Bronchus fibroblast of lung (primary cell): ENCODE results near the gene MAP2K4. TPM values are rescaled to one million over a fixed set of nuclear protein-coding genes. Genes with fewer than 3 reads are reported as not detected.

ENCODE experiments used
- total RNA-seq: library from RNA; depleted of rRNA; stranded (reverse); fragments of >200 nt; gene quantifications from 2 replicates; pipeline ENCODE4 v1.2.3, GENCODE V29; 2015

The MAP2K4 gene
- 17.5 TPM in 2 replicates for total RNA-seq

DNA sequence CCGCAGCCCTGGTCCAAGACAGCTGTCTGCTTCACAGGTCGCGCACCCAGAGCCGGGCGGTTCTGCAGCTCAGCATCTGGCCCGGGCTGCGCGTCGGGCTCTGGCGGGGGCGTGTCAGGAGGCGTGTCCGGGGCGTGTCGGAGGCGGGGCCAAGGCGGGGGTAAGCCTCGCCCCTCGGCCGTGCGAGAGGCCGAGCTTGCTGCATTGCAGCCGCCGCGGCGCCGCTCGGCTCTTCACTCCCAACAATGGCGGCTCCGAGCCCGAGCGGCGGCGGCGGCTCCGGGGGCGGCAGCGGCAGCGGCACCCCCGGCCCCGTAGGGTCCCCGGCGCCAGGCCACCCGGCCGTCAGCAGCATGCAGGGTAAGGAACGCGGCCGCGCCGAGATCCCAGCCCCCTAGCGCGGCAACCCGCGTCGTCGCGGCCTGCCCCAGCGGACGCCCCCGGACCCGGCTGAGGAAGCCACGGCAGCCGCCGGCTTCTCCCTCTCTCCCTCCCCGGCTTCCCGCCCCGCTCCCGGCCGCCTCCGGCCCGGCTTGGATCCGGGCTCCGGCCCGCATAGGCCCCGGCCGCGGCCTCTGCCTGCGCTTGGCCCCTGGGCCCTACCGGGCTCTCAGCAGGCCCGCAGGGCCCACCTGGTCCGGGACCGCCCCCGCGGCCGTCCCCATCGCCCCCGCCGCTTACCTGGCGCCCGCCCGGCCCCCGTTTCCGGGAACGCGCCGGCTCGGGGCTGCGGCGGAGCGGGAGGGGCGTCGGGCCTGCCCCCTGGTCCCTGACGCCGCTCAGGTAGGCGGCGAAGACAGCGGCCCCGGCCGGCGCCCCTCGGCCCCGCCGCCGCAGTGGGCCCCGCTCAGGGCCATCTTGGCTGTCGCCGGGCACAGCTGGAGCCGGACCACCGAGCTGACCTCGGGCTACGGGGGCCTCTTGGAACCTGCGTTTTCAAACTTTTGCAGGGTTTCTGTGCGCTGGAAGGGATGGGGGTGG is at the start of gene MAP2K4:
Gene MAP2K4 (plus strand): TSS at position 236 of the 981 bp plus-strand sequence. CDS start 10 bp downstream, at position 246.

DNA sequence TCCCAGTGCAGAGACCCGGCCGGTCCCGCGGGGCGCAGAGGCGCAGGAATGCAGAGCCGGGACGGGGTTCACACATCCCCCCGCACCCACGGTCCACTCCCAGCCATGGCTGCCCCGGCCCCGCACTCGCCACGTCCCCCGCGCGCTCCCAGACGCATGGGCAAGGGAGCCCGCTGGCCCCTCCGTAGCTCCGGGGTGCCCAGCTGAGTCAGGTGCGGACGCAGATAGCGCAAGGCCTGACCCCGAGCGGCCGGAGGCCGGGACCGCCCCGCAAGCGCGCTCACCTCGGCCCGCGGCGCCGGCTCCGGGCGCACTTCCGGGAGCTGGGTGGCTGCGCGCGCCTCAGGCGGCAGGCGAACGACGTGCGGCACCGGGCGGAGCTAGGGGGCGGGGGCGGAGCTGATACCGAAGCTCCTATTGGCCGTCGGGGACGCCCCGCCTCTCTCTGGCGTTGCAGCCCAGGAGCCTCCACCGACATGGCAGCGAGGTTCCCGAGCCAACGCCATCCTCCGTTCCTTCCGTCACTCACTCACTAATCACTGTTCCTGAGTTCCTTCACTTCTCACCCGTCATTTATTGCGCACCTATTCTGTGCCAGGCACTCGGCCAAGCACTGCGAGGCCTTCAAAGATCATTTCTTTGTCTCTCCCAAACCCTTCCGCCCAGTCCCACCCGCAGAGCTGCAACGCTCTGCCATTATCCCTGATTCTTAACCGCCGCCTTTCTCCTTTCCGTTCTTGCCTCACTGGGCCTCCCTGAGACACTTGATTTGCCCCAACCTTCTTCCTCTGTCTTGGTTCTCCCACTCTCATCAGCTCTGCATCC is 23.3 kb upstream of the MAP2K4 start, which contains the start of gene ZNF18:
Gene ZNF18 (minus strand): TSS at position 329 of the 825 bp plus-strand sequence. CDS start 4,646 bp downstream, outside the sequence.

Other genes with a start within 250 kb of the MAP2K4 start
- 6.4 and 6.8 TPM in 2 replicates for gene ZNF18, start 23.4 kb upstream of the MAP2K4 start, total RNA-seq